OCI-LY1 (cell line): ENCODE data around the gene FCGBP.

Experiments used
- H2AFZ ChIP-seq: fragments of 200-600 bp; sonication (generic), shearing (Covaris generic); 2 replicates; pipeline ENCODE4 v1.6.0; 2014; ENCODE audit warnings: antibody characterized with exemption, mild to moderate bottlenecking, low read length
- H3F3A ChIP-seq: fragments of 200-600 bp; sonication (generic), shearing (Covaris generic); 2 replicates; pipeline ENCODE4 v1.6.0; 2014; ENCODE audit warnings: mild to moderate bottlenecking, antibody characterized with exemption, low read length, moderate library complexity; ENCODE audit not compliant: insufficient read depth
- H3K27ac ChIP-seq: fragments of 200-600 bp; sonication (generic); 2 replicates; pipeline ENCODE4 v1.5.1; 2014; ENCODE audit warnings: low read length, mixed run types, mild to moderate bottlenecking, low read depth; ENCODE audit not compliant: poor library complexity, severe bottlenecking
- H3K27me3 ChIP-seq: fragments of 200-600 bp; sonication (generic); 2 replicates; pipeline ENCODE4 v1.6.0; 2014; ENCODE audit warnings: antibody characterized with exemption, mild to moderate bottlenecking, low read length, moderate library complexity; ENCODE audit not compliant: insufficient read depth
- H3K36me3 ChIP-seq: fragments of 200-600 bp; sonication (generic); 2 replicates; pipeline ENCODE4 v1.6.1; 2014; ENCODE audit warnings: mild to moderate bottlenecking, antibody characterized with exemption, low read length, moderate library complexity, mixed read lengths; ENCODE audit not compliant: insufficient read depth
- H3K4me1 ChIP-seq: fragments of 200-600 bp; sonication (generic); 2 replicates; pipeline ENCODE4 v1.5.1; 2014; ENCODE audit warnings: mild to moderate bottlenecking, low read length, moderate library complexity; ENCODE audit not compliant: insufficient read depth, severe bottlenecking
- H3K4me2 ChIP-seq: fragments of 200-600 bp; sonication (generic), shearing (Covaris generic); 2 replicates; pipeline ENCODE4 v1.6.1; 2014; ENCODE audit warnings: low read length
- H3K4me3 ChIP-seq: fragments of 200-600 bp; sonication (generic); 2 replicates; pipeline ENCODE4 v1.5.1; 2014; ENCODE audit warnings: low read length, low read depth, mild to moderate bottlenecking, mixed read lengths; ENCODE audit not compliant: poor library complexity, severe bottlenecking
- H3K79me2 ChIP-seq: fragments of 200-600 bp; shearing (Covaris generic); 2 replicates; pipeline ENCODE4 v1.6.1; 2016; ENCODE audit warnings: mixed run types, low read length, mixed read lengths; ENCODE audit not compliant: insufficient read depth
- H3K9ac ChIP-seq: fragments of 200-600 bp; sonication (generic), shearing (Covaris generic); 2 replicates; pipeline ENCODE4 v1.6.1; 2014; ENCODE audit warnings: mild to moderate bottlenecking, low read length, mixed read lengths
- H3K9me2 ChIP-seq: fragments of 200-600 bp; sonication (generic), shearing (Covaris generic); 2 replicates; pipeline ENCODE4 v1.6.1; 2014; ENCODE audit warnings: low read depth, mild to moderate bottlenecking, low read length, mixed read lengths
- H3K9me3 ChIP-seq: fragments of 200-600 bp; shearing (Covaris generic); 2 replicates; pipeline ENCODE4 v1.6.1; 2014; ENCODE audit warnings: low read length, mixed read lengths
- H4K20me1 ChIP-seq: fragments of 200-600 bp; sonication (generic), shearing (Covaris generic); 2 replicates; pipeline ENCODE4 v1.6.0; 2016; ENCODE audit warnings: mild to moderate bottlenecking, low read length; ENCODE audit not compliant: insufficient read depth
- EZH2 ChIP-seq: fragments of 200-600 bp; sonication (generic), shearing (Covaris generic); IDR thresholded peaks from 2 replicates; pipeline ENCODE4 v1.8.0; 2017; ENCODE audit warnings: borderline replicate concordance, mixed run types, mild to moderate bottlenecking, antibody characterized with exemption, low read length, moderate library complexity, mixed read lengths
- TF ChIP-seq, protein P1 (sequence below): fragments of 200-600 bp; sonication (generic), shearing (Covaris generic); IDR thresholded peaks from 2 replicates; pipeline ENCODE4 v1.5.1; 2017; ENCODE audit warnings: mild to moderate bottlenecking, antibody characterized with exemption, low read length, moderate library complexity, mixed read lengths

The FCGBP gene

GRCh38 chr19:39937094-39937720, 2.8 kb upstream of the FCGBP start:
- H3K27ac ChIP-seq: peak overlapping the region; percentile 58
- H3F3A ChIP-seq: 0 out of 2 replicates have a peak, but pooled peaks cover 7% of the 10 kb centered on the region
- TF ChIP-seq EZH2: no peak
- TF ChIP-seq, protein P1, sequence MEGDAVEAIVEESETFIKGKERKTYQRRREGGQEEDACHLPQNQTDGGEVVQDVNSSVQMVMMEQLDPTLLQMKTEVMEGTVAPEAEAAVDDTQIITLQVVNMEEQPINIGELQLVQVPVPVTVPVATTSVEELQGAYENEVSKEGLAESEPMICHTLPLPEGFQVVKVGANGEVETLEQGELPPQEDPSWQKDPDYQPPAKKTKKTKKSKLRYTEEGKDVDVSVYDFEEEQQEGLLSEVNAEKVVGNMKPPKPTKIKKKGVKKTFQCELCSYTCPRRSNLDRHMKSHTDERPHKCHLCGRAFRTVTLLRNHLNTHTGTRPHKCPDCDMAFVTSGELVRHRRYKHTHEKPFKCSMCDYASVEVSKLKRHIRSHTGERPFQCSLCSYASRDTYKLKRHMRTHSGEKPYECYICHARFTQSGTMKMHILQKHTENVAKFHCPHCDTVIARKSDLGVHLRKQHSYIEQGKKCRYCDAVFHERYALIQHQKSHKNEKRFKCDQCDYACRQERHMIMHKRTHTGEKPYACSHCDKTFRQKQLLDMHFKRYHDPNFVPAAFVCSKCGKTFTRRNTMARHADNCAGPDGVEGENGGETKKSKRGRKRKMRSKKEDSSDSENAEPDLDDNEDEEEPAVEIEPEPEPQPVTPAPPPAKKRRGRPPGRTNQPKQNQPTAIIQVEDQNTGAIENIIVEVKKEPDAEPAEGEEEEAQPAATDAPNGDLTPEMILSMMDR: no peak
- no peak overlapping the region for H3K9ac ChIP-seq
- H3K4me1 ChIP-seq: peaks cover 21% of the 10 kb centered on the region
- H3K27me3 ChIP-seq: no peaks in the 10 kb centered on the region
- no peaks in the 10 kb centered on the region for H3K79me2 ChIP-seq
- H3K4me2 ChIP-seq: no peak overlapping the region
- no peak overlapping the region for H2AFZ ChIP-seq
- H3K36me3 ChIP-seq: peaks cover 18% of the 10 kb centered on the region
- H3K9me3 ChIP-seq: peaks cover 13% of the 10 kb centered on the region
- no peak overlapping the region for H3K4me3 ChIP-seq
- H3K9me2 ChIP-seq: no peaks in the 10 kb centered on the region
- no peaks in the 10 kb centered on the region for H4K20me1 ChIP-seq

DNA sequence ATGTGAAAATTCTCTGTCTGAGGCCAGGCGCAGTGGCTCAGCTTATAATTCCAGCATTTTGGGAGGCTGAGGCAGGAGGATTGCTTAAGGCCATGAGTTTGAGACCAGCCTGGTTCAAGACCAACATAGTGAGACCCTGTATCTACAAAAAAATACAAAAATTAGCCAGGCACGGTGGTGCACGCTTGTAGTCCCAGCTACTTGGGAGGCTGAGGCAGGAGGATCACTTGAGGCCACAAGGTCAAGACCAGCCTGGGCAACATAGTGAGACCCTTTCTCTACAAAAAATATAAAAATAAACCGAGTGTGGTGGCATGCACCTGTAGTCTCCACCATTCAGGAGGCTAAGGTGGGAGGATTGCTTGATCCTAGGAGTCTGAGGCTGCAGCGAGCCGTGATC, 2.2 kb upstream of the FCGBP start:
- H3K4me1 ChIP-seq: peaks cover 15% of the 10 kb centered on the region
- no peaks in the 10 kb centered on the region for H3K79me2 ChIP-seq
- no peak overlapping the region for H3K4me3 ChIP-seq
- H3F3A ChIP-seq: 0 out of 2 replicates have a peak, but pooled peaks cover 7% of the 10 kb centered on the region
- no peak overlapping the region for H3K4me2 ChIP-seq
- H3K9ac ChIP-seq: no peak overlapping the region
- no peak overlapping the region for H3K27ac ChIP-seq
- H3K27me3 ChIP-seq: no peaks in the 10 kb centered on the region
- no peaks in the 10 kb centered on the region for H3K9me2 ChIP-seq
- H3K36me3 ChIP-seq: peaks cover 18% of the 10 kb centered on the region
- peaks cover 13% of the 10 kb centered on the region for H3K9me3 ChIP-seq
- H2AFZ ChIP-seq: no peak overlapping the region
- H4K20me1 ChIP-seq: no peaks in the 10 kb centered on the region
- TF ChIP-seq, protein P1: no peak

- Histone ChIP-seq H3K4me2 (no peak overlapping the region), H3K36me3 (peaks cover 15% of the 10 kb centered on the region), H3K27ac (peak overlapping the region; percentile 18), H3K27me3 (no peaks in the 10 kb centered on the region), H3K4me1 (peaks cover 9% of the 10 kb centered on the region), H3K4me3 (no peak overlapping the region), H3K9ac (no peak overlapping the region), H3K9me3 (peaks cover 12% of the 10 kb centered on the region), H2AFZ (no peak overlapping the region), H3F3A (0 out of 2 replicates have a peak, but pooled peaks cover 7% of the 10 kb centered on the region), H3K79me2 (no peaks in the 10 kb centered on the region), H3K9me2 (no peaks in the 10 kb centered on the region), H4K20me1 (no peaks in the 10 kb centered on the region)
- no peak for TF ChIP-seq EZH2
- TF ChIP-seq, protein P1: no peak
Observed at GRCh38 chr19:39936020-39936419, 1.6 kb upstream of the FCGBP start.
